Panc1 (cell line): Measurements from ENCODE around the gene NADK2.

Source experiments
- POLR2AphosphoS5 ChIP-seq: IDR thresholded peaks from 2 replicates; pipeline ENCODE4 v1.6.1; 2012; ENCODE audit warnings: mild to moderate bottlenecking, low read depth, low read length, moderate library complexity
- REST ChIP-seq, 2 experiments: IDR thresholded peaks; 2 replicates each; pipeline ENCODE4 v1.6.1; 2011 to 2012; ENCODE audit warnings: low read depth in 2 of 2, control low read depth in 1 of 2, low read length in 1 of 2, mild to moderate bottlenecking in 1 of 2, moderate library complexity in 1 of 2; ENCODE audit not compliant: insufficient read depth in 1 of 2
- SIN3A ChIP-seq: IDR thresholded peaks from 2 replicates; pipeline ENCODE4 v1.6.1; 2012; ENCODE audit warnings: low read depth, mild to moderate bottlenecking, low read length, moderate library complexity, borderline replicate concordance; ENCODE audit not compliant: insufficient read depth
- TCF7L2 ChIP-seq: IDR thresholded peaks from 2 replicates; pipeline ENCODE4 v1.6.1; 2011; ENCODE audit warnings: mild to moderate bottlenecking, low read depth, low read length, inconsistent platforms
- TF ChIP-seq, protein P1 (sequence below): fragments of 450-650 bp; IDR thresholded peaks from 2 replicates; pipeline ENCODE4 v1.5.1; 2017; ENCODE audit warnings: mild to moderate bottlenecking

GRCh38 chr5:36281626-36282025, 39.9 kb upstream of the NADK2 start:
- TF ChIP-seq, protein P1, sequence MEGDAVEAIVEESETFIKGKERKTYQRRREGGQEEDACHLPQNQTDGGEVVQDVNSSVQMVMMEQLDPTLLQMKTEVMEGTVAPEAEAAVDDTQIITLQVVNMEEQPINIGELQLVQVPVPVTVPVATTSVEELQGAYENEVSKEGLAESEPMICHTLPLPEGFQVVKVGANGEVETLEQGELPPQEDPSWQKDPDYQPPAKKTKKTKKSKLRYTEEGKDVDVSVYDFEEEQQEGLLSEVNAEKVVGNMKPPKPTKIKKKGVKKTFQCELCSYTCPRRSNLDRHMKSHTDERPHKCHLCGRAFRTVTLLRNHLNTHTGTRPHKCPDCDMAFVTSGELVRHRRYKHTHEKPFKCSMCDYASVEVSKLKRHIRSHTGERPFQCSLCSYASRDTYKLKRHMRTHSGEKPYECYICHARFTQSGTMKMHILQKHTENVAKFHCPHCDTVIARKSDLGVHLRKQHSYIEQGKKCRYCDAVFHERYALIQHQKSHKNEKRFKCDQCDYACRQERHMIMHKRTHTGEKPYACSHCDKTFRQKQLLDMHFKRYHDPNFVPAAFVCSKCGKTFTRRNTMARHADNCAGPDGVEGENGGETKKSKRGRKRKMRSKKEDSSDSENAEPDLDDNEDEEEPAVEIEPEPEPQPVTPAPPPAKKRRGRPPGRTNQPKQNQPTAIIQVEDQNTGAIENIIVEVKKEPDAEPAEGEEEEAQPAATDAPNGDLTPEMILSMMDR = no peak
- TF ChIP-seq POLR2AphosphoS5 (no peak), SIN3A (no peak), REST (IDR thresholded peaks at IDR 0.05; ENCODE audit: insufficient read depth in 1 of 2, low read depth in 2 of 2, low read length in 1 of 2) (no peak), TCF7L2 (no peak)
